Upper lobe of left lung (tissue), 6 donors: ENCODE results near the gene IRF2. TPM values are rescaled to one million over a fixed set of nuclear protein-coding genes. Genes with fewer than 3 reads are reported as not detected.

Source experiments
- ATAC-seq, 2 donors: fragments of 200-7000 bp; cut with Tn5 transposase; one replicate each; pipeline ENCODE4 v1.9.1; 2022; ENCODE audit warnings: mild to moderate bottlenecking in 2 of 2, moderate library complexity in 2 of 2; ENCODE audit not compliant: low FRiP score in 2 of 2
- DNase-seq, 2 donors: peaks; one replicate each; pipeline ENCODE4 v3.0.0-alpha.2; 2019 to 2020
- H3K27ac ChIP-seq, 4 donors: fragments of 200-600 bp; sonication (generic); one replicate each; pipeline ENCODE4 v1.5.1; 2016 to 2019
- H3K27me3 ChIP-seq, 4 donors: fragments of 200-600 bp; sonication (generic); one replicate each; pipeline ENCODE4 v1.5.1; 2017 to 2019
- H3K36me3 ChIP-seq, 4 donors: fragments of 200-600 bp; sonication (generic); one replicate each; pipeline ENCODE4 v1.5.1; 2016 to 2019
- H3K4me1 ChIP-seq, 4 donors: fragments of 200-600 bp; sonication (generic); one replicate each; pipeline ENCODE4 v1.5.1; 2018 to 2019
- H3K4me3 ChIP-seq, 4 donors: fragments of 200-600 bp; sonication (generic); one replicate each; pipeline ENCODE4 v1.5.1; 2017 to 2019; ENCODE audit warnings: mild to moderate bottlenecking in 2 of 4, moderate library complexity in 1 of 4
- H3K9me3 ChIP-seq, 4 donors: fragments of 200-600 bp; sonication (generic); one replicate each; pipeline ENCODE4 v1.5.1; 2018 to 2019
- EP300 ChIP-seq, 4 donors: sonication (generic); formaldehyde crosslinking; IDR thresholded peaks; one replicate each; pipeline ENCODE4 v1.5.1; 2017; ENCODE audit warnings: antibody characterized with exemption in 4 of 4, control low read depth in 2 of 4
- POLR2A ChIP-seq, 4 donors: fragments of 450-650 bp; IDR thresholded peaks; one replicate each; pipeline ENCODE4 v1.5.1; 2016 to 2017; ENCODE audit warnings: antibody characterized with exemption in 4 of 4, mild to moderate bottlenecking in 2 of 4
- POLR2AphosphoS5 ChIP-seq, 2 donors: sonication (generic); formaldehyde crosslinking; IDR thresholded peaks; one replicate each; pipeline ENCODE4 v1.5.1; 2017; ENCODE audit warnings: antibody characterized with exemption in 2 of 2
- WGBS, 2 donors: methylation state at CpG; one replicate each; pipeline ENCODE4 v1.1.5; 2017 to 2018; 5-methylcytosine and 5-hydroxymethylcytosine counted together
- total RNA-seq, 6 donors: library from RNA; depleted of rRNA in 4 of 6; stranded (reverse); fragments of >200 nt in 4 of 6; gene quantifications; one replicate each; pipeline versions ENCODE4 v1.1.0 to v1.2.1, GENCODE V29; 2016 to 2021
- TF ChIP-seq, protein P1 (sequence below), 6 experiments: fragments of 450-650 bp in 4 of 6; fragments of 200-600 bp in 2 of 6; sonication (generic) in 2 of 6; IDR thresholded peaks; one replicate each; pipeline ENCODE4 v1.5.1; 2016 to 2019; ENCODE audit warnings: antibody characterized with exemption in 6 of 6
- donor health status: DM: no; HTN: no; CAD: no; lungs with moderate emphysema.
- donor health status: DM: no; HTN: yes; CAD: no; lungs with severe emphysema.

IRF2 gene
- total RNA-seq, 6 donors from 2014 or later, result 25.5 to 46.1 (median 41.7) TPM

- Histone ChIP-seq H3K4me3 (no peak overlapping the region), H3K4me1 (peaks cover 57 to 81% (median 69%) of the 10 kb centered on the region in 4 donors), H3K36me3 (no peaks in the 10 kb centered on the region), H3K27ac (no peak overlapping the region), H3K27me3 (no peaks in the 10 kb centered on the region), H3K9me3 (no peaks in the 10 kb centered on the region)
- 90 to 96% methylated on average over 2 of the region's 2 CpGs for WGBS, 2 donors
- DNase-seq (no peak), ATAC-seq (no peak)
- TF ChIP-seq, protein P1, sequence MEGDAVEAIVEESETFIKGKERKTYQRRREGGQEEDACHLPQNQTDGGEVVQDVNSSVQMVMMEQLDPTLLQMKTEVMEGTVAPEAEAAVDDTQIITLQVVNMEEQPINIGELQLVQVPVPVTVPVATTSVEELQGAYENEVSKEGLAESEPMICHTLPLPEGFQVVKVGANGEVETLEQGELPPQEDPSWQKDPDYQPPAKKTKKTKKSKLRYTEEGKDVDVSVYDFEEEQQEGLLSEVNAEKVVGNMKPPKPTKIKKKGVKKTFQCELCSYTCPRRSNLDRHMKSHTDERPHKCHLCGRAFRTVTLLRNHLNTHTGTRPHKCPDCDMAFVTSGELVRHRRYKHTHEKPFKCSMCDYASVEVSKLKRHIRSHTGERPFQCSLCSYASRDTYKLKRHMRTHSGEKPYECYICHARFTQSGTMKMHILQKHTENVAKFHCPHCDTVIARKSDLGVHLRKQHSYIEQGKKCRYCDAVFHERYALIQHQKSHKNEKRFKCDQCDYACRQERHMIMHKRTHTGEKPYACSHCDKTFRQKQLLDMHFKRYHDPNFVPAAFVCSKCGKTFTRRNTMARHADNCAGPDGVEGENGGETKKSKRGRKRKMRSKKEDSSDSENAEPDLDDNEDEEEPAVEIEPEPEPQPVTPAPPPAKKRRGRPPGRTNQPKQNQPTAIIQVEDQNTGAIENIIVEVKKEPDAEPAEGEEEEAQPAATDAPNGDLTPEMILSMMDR (IDR thresholded peaks at IDR 0.05), result no peak
- TF ChIP-seq EP300 (IDR thresholded peaks at IDR 0.05) (no peak), POLR2AphosphoS5 (IDR thresholded peaks at IDR 0.05) (no peak), POLR2A (IDR thresholded peaks at IDR 0.05) (no peak)
These were observed 31.0 kb downstream of the IRF2 start for GRCh38 chr4:184443318-184443717.

DNA sequence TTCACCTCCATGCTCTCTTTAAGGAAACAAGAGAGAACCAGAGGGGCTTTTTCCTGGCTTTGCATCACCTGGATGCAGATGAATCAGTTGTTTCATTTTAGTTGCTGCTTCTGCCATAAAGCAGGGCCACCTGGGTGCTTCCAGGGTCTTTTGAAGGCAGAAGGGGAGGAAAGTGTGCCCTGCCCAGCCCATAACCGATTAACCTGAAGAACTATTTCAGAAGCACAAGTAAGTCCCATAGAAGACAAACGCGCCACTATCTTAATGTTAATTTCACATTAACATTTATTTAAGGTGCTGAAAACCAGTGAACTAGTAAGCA is 32.1 kb downstream of the IRF2 start:
- TF ChIP-seq POLR2AphosphoS5 (IDR thresholded peaks at IDR 0.05) (no peak), POLR2A (IDR thresholded peaks at IDR 0.05) (no peak), EP300 (IDR thresholded peaks at IDR 0.05) (no peak)
- TF ChIP-seq, protein P1 (IDR thresholded peaks at IDR 0.05), result no peak
- Histone ChIP-seq H3K4me3 (no peak overlapping the region), H3K9me3 (no peaks in the 10 kb centered on the region), H3K27me3 (no peaks in the 10 kb centered on the region), H3K4me1 (peaks cover 56 to 81% (median 69%) of the 10 kb centered on the region in 4 donors), H3K27ac (peak overlapping the region; percentile 12 to 74 (median 54)), H3K36me3 (no peaks in the 10 kb centered on the region)
- DNase-seq (no peak), ATAC-seq (no peak)
- 53 to 62% methylated on average over 3 of the region's 3 CpGs for WGBS, 2 donors

DNA sequence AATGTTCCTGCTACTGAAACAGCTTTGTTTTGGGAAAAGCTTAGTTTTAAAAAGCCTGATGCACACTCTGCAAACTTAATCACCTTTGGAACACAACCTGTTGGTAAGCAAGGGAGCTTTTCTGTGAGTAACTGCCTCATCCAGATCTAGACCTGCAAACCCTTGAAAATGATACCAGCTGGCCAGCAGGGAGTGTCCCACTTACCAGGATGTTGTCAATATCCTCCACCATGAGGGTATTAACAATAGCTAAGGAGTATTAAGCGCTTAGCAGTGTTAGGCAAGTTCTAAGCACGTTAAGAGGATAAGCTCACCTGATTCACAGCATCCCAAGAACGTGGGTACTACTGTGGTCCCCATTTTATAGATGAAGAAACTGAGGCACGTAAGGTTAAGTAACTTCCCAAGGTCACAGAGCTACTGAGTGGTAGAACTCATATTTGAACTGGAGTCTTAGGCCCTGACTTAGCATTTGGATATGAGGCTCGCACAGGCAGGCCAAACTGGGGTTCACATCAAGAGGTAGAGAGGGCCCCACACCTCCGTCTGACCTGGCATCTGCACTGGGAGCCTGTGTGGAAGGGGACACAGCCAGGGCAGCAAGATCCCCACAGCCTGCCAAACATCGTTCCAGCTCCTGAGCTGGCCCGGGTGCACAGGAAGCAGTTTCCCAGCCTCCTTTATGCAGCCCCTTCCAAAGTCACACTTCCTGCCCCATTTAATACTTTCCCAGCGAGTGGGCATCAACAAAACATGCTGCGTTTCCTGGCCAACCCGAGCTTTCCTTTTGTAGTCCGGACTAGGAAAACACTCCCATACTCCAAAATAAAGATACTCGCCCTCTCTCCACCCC is 32.7 kb downstream of the IRF2 start:
- Histone ChIP-seq H3K4me1 (peaks cover 56 to 84% (median 69%) of the 10 kb centered on the region in 4 donors), H3K27me3 (no peaks in the 10 kb centered on the region), H3K4me3 (no peak overlapping the region), H3K36me3 (no peaks in the 10 kb centered on the region), H3K9me3 (no peaks in the 10 kb centered on the region), H3K27ac (peak overlapping the region; percentile 12 to 74 (median 54))
- DNase-seq (no peak), ATAC-seq (no peak)
- WGBS, 2 donors, result 39 to 40% methylated on average over 11 to 13 of the region's 13 CpGs
- TF ChIP-seq, protein P1 (IDR thresholded peaks at IDR 0.05), result no peak
- TF ChIP-seq POLR2A (IDR thresholded peaks at IDR 0.05) (no peak), POLR2AphosphoS5 (IDR thresholded peaks at IDR 0.05) (no peak), EP300 (IDR thresholded peaks at IDR 0.05) (no peak)

GRCh38 chr4:184440595-184441358 is 33.6 kb downstream of the IRF2 start:
- H3K4me3 ChIP-seq, result no peak overlapping the region

More at GRCh38 chr4:184440595-184441358, 33.6 kb downstream of the IRF2 start:
- no peak for DNase-seq
- TF ChIP-seq POLR2AphosphoS5 (IDR thresholded peaks at IDR 0.05) (no peak), POLR2A (IDR thresholded peaks at IDR 0.05) (no peak), EP300 (IDR thresholded peaks at IDR 0.05) (no peak)
- TF ChIP-seq, protein P1 (IDR thresholded peaks at IDR 0.05), result no peak
- H3K27me3 ChIP-seq, result no peaks in the 10 kb centered on the region
- peak overlapping the region in 3 of 4 donors; percentile 57 to 74 (median 70) for H3K27ac ChIP-seq
- ATAC-seq, result no peak
- peaks cover 53 to 85% (median 73%) of the 10 kb centered on the region in 4 donors for H3K4me1 ChIP-seq
- no peaks in the 10 kb centered on the region for H3K9me3 ChIP-seq
- no peaks in the 10 kb centered on the region for H3K36me3 ChIP-seq
- WGBS, 2 donors, result 88 to 93% methylated on average over 8 of the region's 8 CpGs
